HEK293 (cell line): ENCODE measurements around the gene SAFB.

ENCODE experiments used
- CTCF ChIP-seq: fragments of 450-650 bp; formaldehyde crosslinking; IDR thresholded peaks from 2 replicates; pipeline ENCODE4 v1.5.1; 2016; ENCODE audit warnings: missing biosample characterization, missing genetic modification characterization
- ZNF280D ChIP-seq: fragments of 450-650 bp; formaldehyde crosslinking; IDR thresholded peaks from 2 replicates; pipeline ENCODE4 v1.5.1; 2016; ENCODE audit warnings: missing biosample characterization, missing genetic modification characterization
- ZNF423 ChIP-seq: fragments of 450-650 bp; formaldehyde crosslinking; IDR thresholded peaks from 2 replicates; pipeline ENCODE4 v1.5.1; 2016; ENCODE audit warnings: missing biosample characterization, missing genetic modification characterization
- ZNF830 ChIP-seq: fragments of 450-650 bp; IDR thresholded peaks from 2 replicates; pipeline ENCODE4 v1.5.0; 2018; ENCODE audit warnings: missing biosample characterization, missing genetic modification characterization, low read depth, mild to moderate bottlenecking, moderate library complexity

- no peak for TF ChIP-seq ZNF280D (tag by site-specific recombination)
- no peak for TF ChIP-seq ZNF423
- no peak for TF ChIP-seq ZNF830 (tag by site-specific recombination)
- TF ChIP-seq CTCF (tag by site-specific recombination) = no peak
These were observed 55.3 kb downstream of the SAFB start for GRCh38 chr19:5678071-5678718.
